Measurements from ENCODE around the gene GGNBP2. TPM values are rescaled to one million over a fixed set of nuclear protein-coding genes. Genes with fewer than 3 reads are reported as not detected.

Gene GGNBP2
- total and polyA plus RNA-seq, 3 donors from 2014 or later, result 104 to 144 (median 118) TPM

GRCh38 chr17:36503456-36504155 is 41.1 kb upstream of the GGNBP2 start:
- TF ChIP-seq POLR2A (IDR thresholded peaks at IDR 0.05) (no peak), CTCF (IDR thresholded peaks at IDR 0.05) (no peak)
- H3K36me3 ChIP-seq (ENCODE audit: low read depth, missing control alignments), result no peaks in the 10 kb centered on the region
- H3K27me3 ChIP-seq, result no peaks in the 10 kb centered on the region
- DNase-seq, result no peak
- intact Hi-C loops (cut with DNase I; ENCODE audit: low total_unique reads), result no loop called here
- H3K27ac ChIP-seq, result no peak overlapping the region
- 96 to 97% methylated on average over 3 to 7 of the region's 7 CpGs for WGBS, 2 donors
- no peaks in the 10 kb centered on the region for H3K9me3 ChIP-seq
- no peaks in the 10 kb centered on the region for H3K4me1 ChIP-seq
- H3K4me3 ChIP-seq, result no peak overlapping the region

- H3K4me3 ChIP-seq, result no peak overlapping the region
- H3K9me3 ChIP-seq, result no peaks in the 10 kb centered on the region
- no peak for DNase-seq
- no peaks in the 10 kb centered on the region for H3K36me3 ChIP-seq (ENCODE audit: low read depth, missing control alignments)
- no peak overlapping the region for H3K27ac ChIP-seq
- TF ChIP-seq POLR2A (IDR thresholded peaks at IDR 0.05) (no peak), CTCF (IDR thresholded peaks at IDR 0.05) (no peak)
- H3K27me3 ChIP-seq, result no peaks in the 10 kb centered on the region
- H3K4me1 ChIP-seq, result no peaks in the 10 kb centered on the region
- WGBS, 2 donors, result 91 to 100% methylated on average over 1 to 5 of the region's 5 CpGs
- intact Hi-C loops (cut with DNase I; ENCODE audit: low total_unique reads), result no loop called here
These were observed 40.6 kb upstream of the GGNBP2 start for GRCh38 chr17:36504156-36504545.

GRCh38 chr17:36505171-36505570 is 39.5 kb upstream of the GGNBP2 start:
- TF ChIP-seq POLR2A (IDR thresholded peaks at IDR 0.05) (no peak), CTCF (IDR thresholded peaks at IDR 0.05) (no peak)
- no peak overlapping the region for H3K27ac ChIP-seq
- H3K27me3 ChIP-seq, result no peaks in the 10 kb centered on the region
- no peak for DNase-seq
- intact Hi-C loops (cut with DNase I; ENCODE audit: low total_unique reads), result no loop called here
- no peak overlapping the region for H3K4me3 ChIP-seq
- H3K9me3 ChIP-seq, result no peaks in the 10 kb centered on the region
- H3K36me3 ChIP-seq (ENCODE audit: low read depth, missing control alignments), result no peaks in the 10 kb centered on the region
- no peaks in the 10 kb centered on the region for H3K4me1 ChIP-seq
- 94% methylated on average over 5 to 8 of the region's 8 CpGs for whole genome bisulfite sequencing, 2 donors

DNA sequence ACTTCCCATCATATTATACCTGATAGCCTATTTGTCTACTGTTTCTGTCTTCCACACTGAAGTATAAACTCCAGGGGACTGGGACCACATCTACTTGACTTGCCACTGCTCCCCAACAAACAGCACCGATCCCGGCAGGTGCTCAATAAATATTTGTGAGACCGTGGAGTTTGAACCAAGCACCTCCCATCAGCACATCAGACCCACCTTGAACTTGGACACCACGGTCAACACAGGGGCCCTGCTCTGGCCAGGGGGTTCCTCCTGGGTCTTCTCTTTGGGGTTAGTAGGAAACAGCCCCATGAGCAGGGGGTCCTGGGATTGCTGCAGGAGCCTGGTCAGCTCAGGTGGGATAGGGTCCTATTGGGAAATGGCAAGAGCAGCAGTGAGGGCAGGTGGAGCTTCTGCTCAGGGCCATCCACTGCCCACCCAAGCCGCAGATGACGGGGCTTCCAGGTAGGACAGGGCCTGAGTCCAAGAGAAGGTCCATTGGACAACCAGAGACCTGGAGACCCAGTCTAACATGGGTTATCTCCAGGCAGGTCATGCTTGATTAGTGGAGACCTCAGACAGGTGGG is 38.4 kb upstream of the GGNBP2 start:
- H3K4me3 ChIP-seq, result no peak overlapping the region
- no peak for DNase-seq
- intact Hi-C loops (cut with DNase I; ENCODE audit: low total_unique reads), result no loop called here
- no peak overlapping the region for H3K27ac ChIP-seq
- no peaks in the 10 kb centered on the region for H3K36me3 ChIP-seq (ENCODE audit: low read depth, missing control alignments)
- no peaks in the 10 kb centered on the region for H3K4me1 ChIP-seq
- 75 to 78% methylated on average over 5 to 6 of the region's 6 CpGs for WGBS, 2 donors
- no peak for TF ChIP-seq CTCF (IDR thresholded peaks at IDR 0.05)
- no peak for TF ChIP-seq POLR2A (IDR thresholded peaks at IDR 0.05)
- no peaks in the 10 kb centered on the region for H3K27me3 ChIP-seq
- no peaks in the 10 kb centered on the region for H3K9me3 ChIP-seq

GRCh38 chr17:36506831-36507230 is 37.9 kb upstream of the GGNBP2 start:
- H3K4me3 ChIP-seq, result no peak overlapping the region
- H3K4me1 ChIP-seq, result no peaks in the 10 kb centered on the region
- TF ChIP-seq CTCF (IDR thresholded peaks at IDR 0.05) (no peak), POLR2A (IDR thresholded peaks at IDR 0.05) (no peak)
- H3K9me3 ChIP-seq, result no peaks in the 10 kb centered on the region
- DNase-seq, result no peak
- intact Hi-C loops (cut with DNase I; ENCODE audit: low total_unique reads), result no loop called here
- H3K27me3 ChIP-seq, result no peaks in the 10 kb centered on the region
- no peaks in the 10 kb centered on the region for H3K36me3 ChIP-seq (ENCODE audit: low read depth, missing control alignments)
- H3K27ac ChIP-seq, result no peak overlapping the region
- 98 to 100% methylated on average over 1 to 11 of the region's 11 CpGs for WGBS, 2 donors
